RWPE2 (cell line): ENCODE data around the gene SNRPF.

Experiments
- ATAC-seq: fragments of 200-7000 bp; cut with Tn5 transposase; 3 replicates; pipeline ENCODE4 v1.9.1; 2021; ENCODE audit warnings: low read depth
- DNase-seq: peaks from one replicate; pipeline ENCODE4 v3.0.0-alpha.2; 2020; ENCODE audit warnings: low spot score
- H3K27ac ChIP-seq: fragments of 450-650 bp; 2 replicates; pipeline ENCODE4 v1.5.1; 2017; ENCODE audit warnings: mild to moderate bottlenecking; ENCODE audit not compliant: poor library complexity, severe bottlenecking
- H3K27me3 ChIP-seq: fragments of 250-450 bp; sonication (Bioruptor Pico); 2 replicates; pipeline ENCODE4 v1.5.1; 2021; ENCODE audit warnings: mild to moderate bottlenecking, moderate library complexity; ENCODE audit not compliant: insufficient read depth, poor library complexity, severe bottlenecking
- H3K36me3 ChIP-seq: fragments of 250-450 bp; sonication (Bioruptor Pico); 2 replicates; pipeline ENCODE4 v1.5.1; 2020; ENCODE audit warnings: low read depth, mild to moderate bottlenecking, moderate library complexity
- H3K4me1 ChIP-seq: fragments of 250-450 bp; sonication (Bioruptor Pico); 2 replicates; pipeline ENCODE4 v1.5.1; 2021; ENCODE audit warnings: mild to moderate bottlenecking, moderate library complexity; ENCODE audit not compliant: insufficient read depth, poor library complexity, severe bottlenecking
- H3K4me3 ChIP-seq: fragments of 250-450 bp; sonication (Bioruptor Pico); 2 replicates; pipeline ENCODE4 v1.5.1; 2021; ENCODE audit warnings: mild to moderate bottlenecking, moderate library complexity; ENCODE audit not compliant: severe bottlenecking
- H3K9me3 ChIP-seq: fragments of 250-450 bp; sonication (Bioruptor Pico); 2 replicates; pipeline ENCODE4 v1.5.1; 2021; ENCODE audit warnings: mild to moderate bottlenecking, moderate library complexity; ENCODE audit not compliant: severe bottlenecking
- CTCF ChIP-seq: fragments of 450-650 bp; IDR thresholded peaks from one replicate; pipeline ENCODE4 v1.5.1; 2017; ENCODE audit warnings: mild to moderate bottlenecking, moderate library complexity; ENCODE audit not compliant: poor library complexity, severe bottlenecking

The SNRPF gene

GRCh38 chr12:95884998-95885397, 26.2 kb downstream of the SNRPF start:
- Histone ChIP-seq H3K36me3 (no peaks in the 10 kb centered on the region), H3K27ac (no peak overlapping the region), H3K9me3 (no peaks in the 10 kb centered on the region), H3K4me1 (no peaks in the 10 kb centered on the region), H3K4me3 (no peak overlapping the region), H3K27me3 (no peaks in the 10 kb centered on the region)
- ATAC-seq (no peak), DNase-seq (no peak)
- no peak for TF ChIP-seq CTCF

- Histone ChIP-seq H3K4me1 (no peaks in the 10 kb centered on the region), H3K36me3 (no peaks in the 10 kb centered on the region), H3K4me3 (no peak overlapping the region), H3K9me3 (no peaks in the 10 kb centered on the region), H3K27ac (no peak overlapping the region), H3K27me3 (no peaks in the 10 kb centered on the region)
- DNase-seq (no peak), ATAC-seq (no peak)
- TF ChIP-seq CTCF: no peak
These were observed 28.6 kb downstream of the SNRPF start for GRCh38 chr12:95887311-95887710.

GRCh38 chr12:95890958-95891357, 32.2 kb downstream of the SNRPF start:
- H3K9me3 ChIP-seq: no peaks in the 10 kb centered on the region
- H3K4me1 ChIP-seq: no peaks in the 10 kb centered on the region
- no peaks in the 10 kb centered on the region for H3K36me3 ChIP-seq
- TF ChIP-seq CTCF: no peak
- no peak overlapping the region for H3K27ac ChIP-seq
- H3K27me3 ChIP-seq: no peaks in the 10 kb centered on the region
- no peak overlapping the region for H3K4me3 ChIP-seq
- no peak for ATAC-seq
- no peak for DNase-seq

GRCh38 chr12:95896846-95897245, 38.1 kb downstream of the SNRPF start:
- ATAC-seq (no peak), DNase-seq (no peak)
- H3K4me1 ChIP-seq: no peaks in the 10 kb centered on the region
- no peak overlapping the region for H3K27ac ChIP-seq
- H3K27me3 ChIP-seq: no peaks in the 10 kb centered on the region
- no peak for TF ChIP-seq CTCF
- no peak overlapping the region for H3K4me3 ChIP-seq
- no peaks in the 10 kb centered on the region for H3K36me3 ChIP-seq
- no peaks in the 10 kb centered on the region for H3K9me3 ChIP-seq

- H3K27me3 ChIP-seq: no peaks in the 10 kb centered on the region
- no peak overlapping the region for H3K4me3 ChIP-seq
- ATAC-seq (no peak), DNase-seq (no peak)
- no peaks in the 10 kb centered on the region for H3K9me3 ChIP-seq
- TF ChIP-seq CTCF: no peak
- H3K36me3 ChIP-seq: no peaks in the 10 kb centered on the region
- H3K27ac ChIP-seq: no peak overlapping the region
- no peaks in the 10 kb centered on the region for H3K4me1 ChIP-seq
These were observed 39.3 kb downstream of the SNRPF start for GRCh38 chr12:95898081-95898480.
